ENCODE data around the gene NIPAL3.

- TF ChIP-seq POLR2A (IDR thresholded peaks at IDR 0.05; ENCODE audit: low read length), result no peak
- TF ChIP-seq GATA1 (IDR thresholded peaks at IDR 0.05; ENCODE audit: low read depth, low read length), result no peak
Measured at GRCh38 chr1:24493785-24494184, 78.2 kb downstream of the NIPAL3 start.
